ENCODE measurements around the gene SLCO3A1.

DNA sequence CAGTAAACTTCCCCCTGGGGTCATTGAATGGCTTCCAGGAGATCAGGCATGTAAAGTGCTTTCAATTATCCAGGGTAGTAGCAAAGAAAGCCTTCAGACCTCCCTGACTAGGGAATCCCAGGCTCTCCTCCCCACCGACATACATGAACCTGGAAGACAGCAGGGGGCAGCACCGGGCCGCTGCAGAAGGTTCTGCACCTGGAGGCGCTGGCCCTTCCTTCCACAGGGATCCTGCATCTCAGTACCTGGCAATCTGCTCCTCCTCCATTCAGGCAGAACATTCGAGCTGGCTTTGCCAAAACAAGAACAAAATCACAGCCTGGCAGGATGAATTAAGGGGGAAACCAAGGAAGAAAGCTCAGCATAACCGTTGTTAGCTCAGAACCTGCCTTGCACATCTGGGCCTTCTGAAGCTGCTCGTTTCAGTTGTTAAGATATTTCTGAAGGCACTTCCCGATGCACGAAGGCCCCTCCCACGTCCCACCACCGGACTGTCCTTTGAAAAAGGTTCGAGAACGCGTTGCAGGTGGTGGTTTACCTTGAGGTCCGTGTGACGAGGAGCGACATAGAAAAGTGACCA, 237.7 kb downstream of the SLCO3A1 start:
- TF ChIP-seq EZH2phosphoT487 (IDR thresholded peaks at IDR 0.05; ENCODE audit: insufficient read depth, low read depth), result no peak
- TF ChIP-seq EZH2 (IDR thresholded peaks at IDR 0.05; ENCODE audit: insufficient read depth, poor library complexity, severe bottlenecking), result no peak

All from GM23248 (cell line).